HG03108 (cell line): Measurements from ENCODE around the gene NAT16.

Experiments used
- ATAC-seq: cut with Tn5 transposase; IDR thresholded peaks from one replicate; pipeline ENCODE4 v1.9.1; 2021; ENCODE audit warnings: moderate library complexity; ENCODE audit not compliant: unreplicated experiment

Gene NAT16

DNA sequence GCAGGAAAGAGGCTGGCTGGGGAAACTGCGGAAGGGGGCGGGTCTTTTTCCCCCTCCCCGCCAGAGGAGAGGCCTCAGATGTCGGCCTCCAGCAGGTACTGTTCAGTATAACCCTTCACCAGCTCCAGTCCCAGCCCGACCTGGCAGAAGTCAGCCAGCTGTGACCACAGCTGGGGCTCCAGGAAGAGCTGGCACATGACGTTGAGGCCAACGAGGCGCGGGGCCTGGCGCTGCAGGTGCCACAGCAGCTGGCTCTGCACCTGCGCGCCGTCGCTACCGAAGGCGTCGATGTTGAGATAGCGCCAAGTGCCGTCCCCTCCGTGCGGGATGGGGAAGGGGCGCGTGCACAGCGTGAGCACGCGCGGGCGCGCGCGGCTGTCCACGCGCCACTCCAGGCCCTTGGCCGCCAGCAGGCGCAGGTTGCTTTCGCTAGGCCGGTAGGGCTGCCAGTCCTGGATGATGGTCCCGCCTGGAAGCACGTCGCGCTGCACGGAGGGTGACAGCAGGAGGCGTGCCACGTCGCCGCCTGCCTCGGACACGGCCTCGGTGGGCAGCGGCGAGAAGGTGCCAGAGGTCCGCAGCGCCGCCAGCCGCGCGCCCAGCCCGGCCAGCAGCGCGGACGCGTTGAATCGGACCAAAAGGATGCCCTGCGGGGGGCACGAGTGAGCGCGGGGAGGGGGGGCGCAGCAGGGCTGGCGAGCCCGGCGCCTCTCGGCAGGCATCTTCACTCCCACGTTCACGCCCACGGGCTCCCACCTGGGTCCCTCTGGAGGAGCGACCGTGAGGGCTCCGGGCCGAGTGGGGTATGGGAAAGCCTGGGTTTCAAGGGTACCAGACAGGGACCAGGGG lies 7.9 kb downstream of the NAT16 start:
- no peak for ATAC-seq

DNA sequence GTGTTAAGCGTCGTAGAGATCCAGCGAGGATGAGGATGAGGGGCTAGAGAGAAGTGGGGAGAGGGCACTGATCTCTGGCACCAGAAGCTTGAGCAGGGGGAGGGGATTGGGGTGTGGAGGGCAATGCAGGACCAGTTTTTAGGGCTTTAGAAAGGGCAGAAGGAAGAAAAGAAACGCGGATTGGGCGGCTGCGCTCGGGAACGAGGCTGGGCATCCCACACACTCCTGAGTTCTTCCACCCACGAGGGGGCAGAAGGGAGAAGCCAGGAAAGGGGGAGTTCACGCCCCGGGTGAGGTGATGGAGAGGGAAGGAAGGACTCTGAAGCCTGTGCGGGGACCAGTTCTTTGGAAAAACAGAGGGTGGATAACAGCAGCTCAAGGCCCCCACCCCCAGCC lies 8.7 kb downstream of the NAT16 start:
- no peak for ATAC-seq

- ATAC-seq = no peak
These were observed 9.3 kb downstream of the NAT16 start for GRCh38 chr7:101170617-101171441.

DNA sequence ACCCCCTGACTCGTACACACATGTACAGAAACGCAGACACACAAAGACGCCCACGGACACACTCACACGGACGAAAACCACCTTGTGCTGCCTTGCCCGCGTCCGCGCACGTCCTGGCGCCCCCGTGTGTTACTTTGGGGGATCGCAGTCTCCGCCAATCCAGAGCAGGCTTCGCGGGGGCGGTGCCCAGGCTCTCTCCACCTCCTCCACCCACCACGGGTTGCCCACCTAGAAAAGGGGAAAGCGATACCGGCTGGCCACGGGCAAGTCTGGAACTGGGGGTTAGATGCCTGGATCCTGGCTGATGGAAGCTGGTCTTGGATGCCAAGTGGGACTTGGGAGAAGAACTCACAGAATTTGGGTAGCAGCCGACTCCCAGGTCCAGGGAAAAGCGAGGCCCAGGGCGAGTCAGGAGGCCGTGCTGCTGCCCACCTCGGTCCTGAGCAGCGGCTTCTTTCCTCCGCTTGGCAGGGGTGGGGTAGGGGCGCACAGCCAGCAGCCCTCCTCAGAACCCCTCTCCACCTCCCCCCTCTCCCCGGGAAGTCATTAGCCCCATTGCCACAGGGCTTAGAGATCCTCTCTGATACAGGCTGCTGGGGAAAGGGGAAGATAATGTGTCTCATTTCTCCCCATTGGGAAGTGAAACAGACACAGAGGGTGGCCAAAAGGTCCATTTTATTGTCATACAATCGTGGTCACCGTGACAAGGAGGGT lies 10.1 kb downstream of the NAT16 start:
- ATAC-seq = no peak

- ATAC-seq = no peak
These were observed 10.8 kb downstream of the NAT16 start for GRCh38 chr7:101169110-101169837.

GRCh38 chr7:101168412-101169049 lies 11.6 kb downstream of the NAT16 start:
- ATAC-seq = no peak

GRCh38 chr7:101167645-101168411 lies 12.3 kb downstream of the NAT16 start:
- no peak for ATAC-seq

- ATAC-seq = no peak
These were observed 13.0 kb downstream of the NAT16 start for GRCh38 chr7:101166909-101167644.

DNA sequence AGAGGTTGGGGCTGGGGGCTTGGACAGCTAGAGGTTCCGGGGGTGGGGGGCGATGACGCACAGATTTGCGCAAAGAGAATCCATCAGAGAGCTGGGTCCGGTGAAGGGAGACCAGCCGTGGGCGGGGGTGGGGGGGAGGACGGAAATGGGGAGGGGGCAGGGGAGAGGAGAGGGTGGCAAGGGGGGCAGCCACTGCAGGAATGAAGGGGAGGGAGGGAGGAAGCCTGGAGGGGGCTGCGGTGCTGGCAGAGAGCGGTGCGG lies 13.5 kb downstream of the NAT16 start:
- ATAC-seq = no peak

DNA sequence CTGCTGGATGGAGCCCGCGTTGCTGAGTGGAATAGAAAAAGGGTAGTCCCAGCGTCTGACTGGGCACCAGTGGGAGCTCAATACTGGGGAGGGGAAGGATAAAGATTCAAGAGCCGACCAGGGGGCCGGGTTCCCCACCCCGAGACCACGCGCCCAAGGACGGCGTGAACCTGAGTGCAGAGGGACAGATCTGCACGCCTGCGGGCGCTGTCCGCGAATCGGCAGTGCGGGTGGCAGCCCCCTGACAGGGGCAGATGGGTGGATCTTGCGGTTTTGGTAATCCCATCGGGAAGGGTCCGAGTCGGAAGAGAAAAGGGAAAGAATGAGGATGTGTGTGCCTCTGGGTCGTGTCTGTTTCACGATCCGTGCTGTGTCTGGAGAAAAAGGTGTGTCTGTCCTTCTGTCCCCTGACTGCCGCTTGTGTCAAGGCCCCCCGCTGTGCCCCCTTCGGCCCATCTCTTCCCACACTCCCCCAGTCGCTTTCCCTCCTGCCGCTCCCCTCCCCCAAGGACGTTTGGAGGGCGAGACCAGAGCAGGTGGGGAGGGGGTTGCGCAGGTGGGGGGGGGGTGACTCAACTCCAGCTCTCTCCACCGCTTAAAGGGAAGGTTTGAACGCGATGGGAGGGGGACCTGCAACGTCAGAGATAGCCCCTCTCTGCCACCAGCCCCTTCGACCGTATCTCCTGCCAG lies 14.0 kb downstream of the NAT16 start:
- no peak for ATAC-seq

- ATAC-seq = peak; percentile 64
These were observed 14.8 kb downstream of the NAT16 start, which contains the start of gene VGF for GRCh38 chr7:101165075-101165957. Gene VGF, minus strand, starts transcription at chr7:101165569. Its CDS starts 726 bp downstream, at chr7:101164843.

- ATAC-seq = no peak
These were observed 15.8 kb downstream of the NAT16 start for GRCh38 chr7:101164071-101164840.

DNA sequence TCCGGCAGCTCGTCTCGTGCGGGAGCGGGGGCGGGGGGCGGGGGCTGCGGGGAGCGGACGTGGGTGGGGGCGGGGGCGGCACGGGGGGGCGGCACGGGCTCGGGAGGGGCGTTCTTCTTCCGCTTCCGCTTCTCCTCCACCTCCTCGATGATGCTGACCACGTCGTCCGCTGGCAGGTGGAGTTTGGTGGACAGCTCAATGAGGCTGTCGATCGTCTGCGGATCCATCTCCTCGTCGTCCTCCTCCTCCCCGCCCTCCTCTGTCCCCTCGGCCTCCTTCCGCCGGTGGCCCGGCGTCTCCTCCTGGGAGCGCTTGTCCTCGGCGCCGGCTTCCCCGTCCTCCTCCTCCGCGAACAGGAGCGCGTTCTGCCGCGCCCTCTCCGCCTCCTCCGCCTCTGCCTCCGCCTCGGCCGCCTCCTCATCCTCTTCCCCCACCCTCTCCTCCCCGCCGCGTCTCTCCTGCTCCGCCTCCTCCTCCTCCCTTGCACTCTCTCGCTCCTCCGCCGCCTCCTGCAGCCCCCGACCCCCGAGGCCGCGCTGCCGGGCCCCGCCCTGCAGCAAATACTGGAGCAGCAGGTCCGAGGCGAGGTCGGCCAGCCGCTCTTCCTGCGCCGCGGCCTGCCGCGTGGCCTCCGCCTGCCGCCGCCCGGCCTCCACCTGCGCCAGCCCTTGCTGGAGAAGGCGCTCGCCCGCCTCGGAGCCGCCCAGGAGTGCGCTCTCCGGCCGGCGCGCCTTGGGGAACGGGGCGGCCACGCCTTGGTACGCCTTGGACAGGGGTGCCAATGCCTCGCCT lies 16.6 kb downstream of the NAT16 start:
- no peak for ATAC-seq

- no peak for ATAC-seq
These were observed 17.4 kb downstream of the NAT16 start for GRCh38 chr7:101162551-101163278.
